Measurements from ENCODE around the gene NEGR1.

NEGR1 gene

DNA sequence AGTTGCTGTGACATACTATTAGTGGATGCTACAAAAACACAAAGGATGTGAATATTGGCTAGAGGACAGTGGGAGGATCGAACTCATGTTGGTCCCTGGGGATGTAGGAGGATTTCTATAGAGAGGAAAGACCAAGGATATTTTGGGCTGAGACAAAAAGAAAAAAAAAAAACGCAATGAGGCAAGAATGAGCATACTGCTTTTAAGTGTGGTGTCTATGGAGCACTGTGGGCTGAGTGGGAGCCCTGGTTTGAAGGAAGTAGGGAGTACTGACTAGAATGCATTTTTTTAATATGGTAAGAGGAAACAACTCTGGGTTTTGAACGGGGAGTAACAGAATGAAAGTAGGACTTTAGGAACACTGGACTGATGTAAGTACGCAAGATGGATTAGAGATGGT is 450.7 kb downstream of the NEGR1 start:
- DNase-seq (ENCODE audit: extremely low read depth, insufficient read length) = no peak
- TF ChIP-seq, protein P1, sequence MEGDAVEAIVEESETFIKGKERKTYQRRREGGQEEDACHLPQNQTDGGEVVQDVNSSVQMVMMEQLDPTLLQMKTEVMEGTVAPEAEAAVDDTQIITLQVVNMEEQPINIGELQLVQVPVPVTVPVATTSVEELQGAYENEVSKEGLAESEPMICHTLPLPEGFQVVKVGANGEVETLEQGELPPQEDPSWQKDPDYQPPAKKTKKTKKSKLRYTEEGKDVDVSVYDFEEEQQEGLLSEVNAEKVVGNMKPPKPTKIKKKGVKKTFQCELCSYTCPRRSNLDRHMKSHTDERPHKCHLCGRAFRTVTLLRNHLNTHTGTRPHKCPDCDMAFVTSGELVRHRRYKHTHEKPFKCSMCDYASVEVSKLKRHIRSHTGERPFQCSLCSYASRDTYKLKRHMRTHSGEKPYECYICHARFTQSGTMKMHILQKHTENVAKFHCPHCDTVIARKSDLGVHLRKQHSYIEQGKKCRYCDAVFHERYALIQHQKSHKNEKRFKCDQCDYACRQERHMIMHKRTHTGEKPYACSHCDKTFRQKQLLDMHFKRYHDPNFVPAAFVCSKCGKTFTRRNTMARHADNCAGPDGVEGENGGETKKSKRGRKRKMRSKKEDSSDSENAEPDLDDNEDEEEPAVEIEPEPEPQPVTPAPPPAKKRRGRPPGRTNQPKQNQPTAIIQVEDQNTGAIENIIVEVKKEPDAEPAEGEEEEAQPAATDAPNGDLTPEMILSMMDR (IDR thresholded peaks at IDR 0.05; ENCODE audit: insufficient read depth, low read length, poor library complexity, severe bottlenecking) = no peak
- Histone ChIP-seq H3K36me3 (ENCODE audit: control insufficient read depth, insufficient read depth, low read length) (no peaks in the 10 kb centered on the region), H3K4me3 (replicated peaks; ENCODE audit: low read depth, low read length) (no peak overlapping the region), H3K27me3 (replicated peaks; ENCODE audit: control insufficient read depth, insufficient read depth, low read length) (no peaks in the 10 kb centered on the region)

- Histone ChIP-seq H3K36me3 (ENCODE audit: control insufficient read depth, insufficient read depth, low read length) (no peaks in the 10 kb centered on the region), H3K4me3 (replicated peaks; ENCODE audit: low read depth, low read length) (no peak overlapping the region; the same call in 1 of the 2 replicates), H3K27me3 (replicated peaks; ENCODE audit: control insufficient read depth, insufficient read depth, low read length) (no peaks in the 10 kb centered on the region)
- DNase-seq (ENCODE audit: extremely low read depth, insufficient read length) = no peak
- TF ChIP-seq, protein P1 (IDR thresholded peaks at IDR 0.05; ENCODE audit: insufficient read depth, low read length, poor library complexity, severe bottlenecking) = no peak
Measured at GRCh38 chr1:71829346-71829745, 453.0 kb downstream of the NEGR1 start.

- Histone ChIP-seq H3K36me3 (ENCODE audit: control insufficient read depth, insufficient read depth, low read length) (no peaks in the 10 kb centered on the region), H3K4me3 (replicated peaks; ENCODE audit: low read depth, low read length) (no peak overlapping the region), H3K27me3 (replicated peaks; ENCODE audit: control insufficient read depth, insufficient read depth, low read length) (no peaks in the 10 kb centered on the region)
- DNase-seq (ENCODE audit: extremely low read depth, insufficient read length) = no peak
- TF ChIP-seq, protein P1 (IDR thresholded peaks at IDR 0.05; ENCODE audit: insufficient read depth, low read length, poor library complexity, severe bottlenecking) = no peak
Measured at GRCh38 chr1:71828431-71829012, 453.8 kb downstream of the NEGR1 start.

DNA sequence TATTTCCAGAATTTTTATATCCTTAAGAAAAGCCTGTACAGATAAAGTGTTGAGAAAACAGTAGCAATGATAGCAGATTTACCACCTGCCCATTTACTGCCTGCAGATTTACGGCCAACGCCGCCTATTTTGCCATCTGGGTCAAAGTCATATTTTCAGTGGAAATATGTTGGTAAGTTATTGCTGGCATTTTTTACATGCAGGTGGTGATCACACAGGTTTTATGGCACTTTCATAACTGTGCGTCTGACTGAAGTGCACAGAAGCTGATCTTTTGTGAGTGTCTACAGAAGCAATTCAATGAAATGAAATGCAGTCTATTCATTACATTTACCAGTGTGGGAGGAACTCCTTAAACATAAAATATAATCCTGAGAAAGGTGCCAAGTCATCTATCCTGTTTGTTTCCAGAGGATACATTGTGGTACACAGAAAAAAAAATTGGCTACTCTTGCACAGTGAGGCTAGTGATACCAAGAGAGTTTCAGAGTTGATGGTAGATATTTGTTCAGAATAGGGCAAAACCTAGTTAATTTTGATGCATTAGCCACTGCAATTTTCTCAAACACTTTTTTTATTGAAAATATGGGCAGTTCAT is 458.5 kb downstream of the NEGR1 start:
- Histone ChIP-seq H3K27me3 (replicated peaks; ENCODE audit: control insufficient read depth, insufficient read depth, low read length) (no peaks in the 10 kb centered on the region), H3K36me3 (ENCODE audit: control insufficient read depth, insufficient read depth, low read length) (no peaks in the 10 kb centered on the region), H3K4me3 (replicated peaks; ENCODE audit: low read depth, low read length) (no peak overlapping the region)
- TF ChIP-seq, protein P1 (IDR thresholded peaks at IDR 0.05; ENCODE audit: insufficient read depth, low read length, poor library complexity, severe bottlenecking) = no peak
- no peak for DNase-seq (ENCODE audit: extremely low read depth, insufficient read length)

DNA sequence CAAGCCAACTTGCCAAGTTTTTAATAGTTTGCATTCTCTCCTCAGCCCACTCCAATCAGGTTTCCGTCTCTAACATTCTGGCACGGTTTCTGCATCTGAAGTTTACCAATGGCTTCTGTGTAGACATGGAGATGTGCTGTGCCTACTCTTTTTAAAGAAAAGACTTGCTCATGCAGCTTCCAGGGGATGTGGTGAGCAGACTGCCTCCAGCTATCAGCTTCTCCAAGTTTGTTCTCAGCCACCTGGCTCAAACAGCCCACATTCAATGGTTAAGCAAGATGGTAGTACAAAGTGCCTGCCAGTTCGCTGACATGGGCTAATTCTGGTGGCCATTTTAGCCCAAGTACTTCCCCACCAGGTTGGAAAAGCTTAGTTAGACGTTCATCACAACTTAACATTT is 465.3 kb downstream of the NEGR1 start:
- no peak overlapping the region for H3K4me3 ChIP-seq (replicated peaks; ENCODE audit: low read depth, low read length)

More for the DNA sequence above, 465.3 kb downstream of the NEGR1 start:
- no peak for DNase-seq (ENCODE audit: extremely low read depth, insufficient read length)
- Histone ChIP-seq H3K36me3 (ENCODE audit: control insufficient read depth, insufficient read depth, low read length) (no peaks in the 10 kb centered on the region), H3K27me3 (replicated peaks; ENCODE audit: control insufficient read depth, insufficient read depth, low read length) (no peaks in the 10 kb centered on the region)
- TF ChIP-seq, protein P1 (IDR thresholded peaks at IDR 0.05; ENCODE audit: insufficient read depth, low read length, poor library complexity, severe bottlenecking) = no peak
